ENCODE data around the gene LLGL2. TPM values are rescaled to one million over a fixed set of nuclear protein-coding genes. Genes with fewer than 3 reads are reported as not detected.

The LLGL2 gene
- total RNA-seq, 2 donors from 2014 or later = 43.0 to 65.3 TPM

- H3K36me3 ChIP-seq = no peaks in the 10 kb centered on the region
- H3K4me3 ChIP-seq = no peak overlapping the region
- TF ChIP-seq POLR2AphosphoS5 (IDR thresholded peaks at IDR 0.05) (no peak), POLR2A (IDR thresholded peaks at IDR 0.05) (no peak), CTCF (IDR thresholded peaks at IDR 0.05) (no peak)
- DNase-seq (ENCODE audit: low spot score) = no peak
- H3K27me3 ChIP-seq (replicated peaks; ENCODE audit: insufficient read depth) = no peaks in the 10 kb centered on the region
- H3K9me3 ChIP-seq = no peaks in the 10 kb centered on the region
- intact Hi-C loops (cut with DNase I) = loop anchor here (5.0 kb wide), 1 partner anchor 158 kb away; no protein-coding TSS in a partner anchor
- peaks cover 9% of the 10 kb centered on the region for H3K4me1 ChIP-seq (replicated peaks)
- 97% methylated on average over 7 of the region's 7 CpGs for WGBS
- no peak overlapping the region for H3K27ac ChIP-seq
These were observed 59.3 kb downstream of the LLGL2 start for GRCh38 chr17:75584849-75585175.

GRCh38 chr17:75587675-75588595 is 62.4 kb downstream of the LLGL2 start, which contains the start of gene MYO15B:
TSS of gene MYO15B (plus strand) at chr17:75587800. CDS start at chr17:75588058, 258 bp downstream.
- peaks cover 10% of the 10 kb centered on the region for H3K4me1 ChIP-seq (replicated peaks)
- no peaks in the 10 kb centered on the region for H3K9me3 ChIP-seq
- no peaks in the 10 kb centered on the region for H3K27me3 ChIP-seq (replicated peaks; ENCODE audit: insufficient read depth)
- peak in 2 of 4 experiments; percentile 31 to 61 for TF ChIP-seq CTCF (IDR thresholded peaks at IDR 0.05)
- TF ChIP-seq POLR2AphosphoS5 (IDR thresholded peaks at IDR 0.05) = no peak
- H3K27ac ChIP-seq = peak within 1 kb of the TSS; percentile 83 to 90
- WGBS = 3% methylated on average over 49 of the region's 82 CpGs
- peak within 1 kb of the TSS; percentile 52 to 56 for H3K4me3 ChIP-seq
- intact Hi-C loops (cut with DNase I) = loop anchor here (2.0 to 5.0 kb wide), 2 partner anchors 71 to 161 kb away; partner anchors contain the start of gene TSEN54
- H3K36me3 ChIP-seq = no peaks in the 10 kb centered on the region
- no peak for DNase-seq (ENCODE audit: low spot score)

GRCh38 chr17:75588596-75589011 is 63.1 kb downstream of the LLGL2 start:
- peak; percentile 25 for DNase-seq (ENCODE audit: low spot score)
- no peak for TF ChIP-seq POLR2AphosphoS5 (IDR thresholded peaks at IDR 0.05)
- TF ChIP-seq CTCF (IDR thresholded peaks at IDR 0.05) = no peak
- no peak for TF ChIP-seq POLR2A (IDR thresholded peaks at IDR 0.05)
- H3K36me3 ChIP-seq = no peaks in the 10 kb centered on the region
- H3K27me3 ChIP-seq (replicated peaks; ENCODE audit: insufficient read depth) = no peaks in the 10 kb centered on the region
- H3K27ac ChIP-seq = peak overlapping the region; percentile 83 to 90
- 6% methylated on average over 34 of the region's 49 CpGs for WGBS
- H3K4me1 ChIP-seq (replicated peaks) = peaks cover 10% of the 10 kb centered on the region
- no peaks in the 10 kb centered on the region for H3K9me3 ChIP-seq
- intact Hi-C loops (cut with DNase I) = loop anchor here (2.0 to 5.0 kb wide), 2 partner anchors 72 to 161 kb away; partner anchors contain the start of gene TSEN54
- peak overlapping the region; percentile 52 to 56 for H3K4me3 ChIP-seq

GRCh38 chr17:75589012-75589918 is 63.8 kb downstream of the LLGL2 start:
- Histone ChIP-seq H3K9me3 (no peaks in the 10 kb centered on the region), H3K27ac (peak overlapping the region; percentile 83 to 90), H3K36me3 (no peaks in the 10 kb centered on the region), H3K4me1 (replicated peaks) (peaks cover 10% of the 10 kb centered on the region), H3K27me3 (replicated peaks; ENCODE audit: insufficient read depth) (no peaks in the 10 kb centered on the region), H3K4me3 (peak overlapping the region; percentile 52 to 56)
- TF ChIP-seq CTCF (IDR thresholded peaks at IDR 0.05) (peak; percentile 87 to 94 (median 92)), POLR2AphosphoS5 (IDR thresholded peaks at IDR 0.05) (no peak), POLR2A (IDR thresholded peaks at IDR 0.05) (peak; percentile 67)
- intact Hi-C loops (cut with DNase I) = loop anchor here (2.0 to 5.0 kb wide), 2 partner anchors 72 to 162 kb away; partner anchors contain the start of gene TSEN54
- WGBS = 3% methylated on average over 60 of the region's 100 CpGs
- DNase-seq (ENCODE audit: low spot score) = peak; percentile 96
